Osteocyte (in vitro differentiated cells): Measurements from ENCODE around the gene RPL26. TPM values are rescaled to one million over a fixed set of nuclear protein-coding genes. Genes with fewer than 3 reads are reported as not detected.
A peak's percentile ranks its signal among the peaks of the same experiment; 100 is the strongest.

ENCODE experiments used
- DNase-seq: peaks from one replicate; pipeline ENCODE4 v3.0.0; 2021; ENCODE audit warnings: mixed read lengths; ENCODE audit not compliant: unreplicated experiment; ENCODE audit errors: extremely low spot score
- H3K27ac Mint-ChIP-seq: one replicate; pipeline ENCODE4 v1.8.0; 2021; ENCODE audit warnings: mild to moderate bottlenecking, mixed read lengths; ENCODE audit not compliant: unreplicated experiment
- H3K27me3 Mint-ChIP-seq: one replicate; pipeline ENCODE4 v1.8.0; 2021; ENCODE audit warnings: mixed read lengths; ENCODE audit not compliant: unreplicated experiment
- H3K36me3 Mint-ChIP-seq: one replicate; pipeline ENCODE4 v1.8.0; 2021; ENCODE audit warnings: mixed read lengths; ENCODE audit not compliant: unreplicated experiment
- H3K4me1 Mint-ChIP-seq: one replicate; pipeline ENCODE4 v1.8.0; 2021; ENCODE audit warnings: mixed read lengths; ENCODE audit not compliant: unreplicated experiment
- H3K4me3 Mint-ChIP-seq: one replicate; pipeline ENCODE4 v1.8.0; 2021; ENCODE audit warnings: mild to moderate bottlenecking, moderate library complexity, mixed read lengths; ENCODE audit not compliant: unreplicated experiment
- H3K9me3 Mint-ChIP-seq: one replicate; pipeline ENCODE4 v1.8.0; 2021; ENCODE audit warnings: mixed read lengths; ENCODE audit not compliant: unreplicated experiment
- CTCF ChIP-seq: fragments of 200-600 bp; sonication (generic); IDR thresholded peaks from 2 replicates; pipeline ENCODE4 v1.5.0; 2021; ENCODE audit warnings: antibody characterized with exemption, mild to moderate bottlenecking, moderate library complexity
- long read RNA-seq: library from polyadenylated mRNA; unstranded; transcript quantifications from one replicate; pipeline ENCODE4 v2.0.0, GENCODE V29; 2021
- total RNA-seq: library from RNA; stranded (reverse); gene quantifications from 2 replicates; pipeline ENCODE4 v1.2.1, GENCODE V29; 2021

The RPL26 gene
- 1,600 and 1,654 TPM in 2 replicates for total RNA-seq
- long read RNA-seq, transcript RPL26-214 (4 exons, 528 nt) = major isoform, 610 of 633 reads
- long read RNA-seq, partial matches to known transcripts = 5 of 633 reads
- long read RNA-seq, other reads (novel, unspliced or antisense) = 10 of 633 reads

- H3K27me3 Mint-ChIP-seq = no peaks in the 10 kb centered on the region
- H3K27ac Mint-ChIP-seq = peak within 1 kb of the TSS; percentile 98
- no peaks in the 10 kb centered on the region for H3K9me3 Mint-ChIP-seq
- peaks cover 31% of the 10 kb centered on the region for H3K36me3 Mint-ChIP-seq
- peak; percentile 97 for DNase-seq
- peaks cover 50% of the 10 kb centered on the region for H3K4me1 Mint-ChIP-seq
- peak within 1 kb of the TSS; percentile 99 for H3K4me3 Mint-ChIP-seq
- peak; percentile 98 for TF ChIP-seq CTCF
Observed at GRCh38 chr17:8383143-8383822, at the start of gene RPL26. TSS of gene RPL26 (minus strand) at chr17:8383193. CDS start at chr17:8382310, 883 bp downstream.

GRCh38 chr17:8430966-8431365, 48.0 kb upstream of the RPL26 start:
- no peak for TF ChIP-seq CTCF
- Mint-ChIP-seq H3K36me3 (no peaks in the 10 kb centered on the region), H3K27ac (no peak overlapping the region), H3K27me3 (peaks cover 7% of the 10 kb centered on the region), H3K4me3 (no peak overlapping the region), H3K4me1 (peaks cover 7% of the 10 kb centered on the region), H3K9me3 (no peaks in the 10 kb centered on the region)
- no peak for DNase-seq

GRCh38 chr17:8426802-8427201, 43.8 kb upstream of the RPL26 start:
- Mint-ChIP-seq H3K36me3 (no peaks in the 10 kb centered on the region), H3K4me3 (no peak overlapping the region), H3K27me3 (peaks cover 20% of the 10 kb centered on the region), H3K9me3 (no peaks in the 10 kb centered on the region), H3K4me1 (no peaks in the 10 kb centered on the region), H3K27ac (no peak overlapping the region)
- no peak for DNase-seq
- TF ChIP-seq CTCF = no peak

GRCh38 chr17:8426094-8426720, 43.2 kb upstream of the RPL26 start:
- Mint-ChIP-seq H3K4me1 (no peaks in the 10 kb centered on the region), H3K27me3 (peaks cover 26% of the 10 kb centered on the region), H3K4me3 (no peak overlapping the region), H3K36me3 (no peaks in the 10 kb centered on the region), H3K27ac (no peak overlapping the region), H3K9me3 (no peaks in the 10 kb centered on the region)
- TF ChIP-seq CTCF = no peak
- no peak for DNase-seq

GRCh38 chr17:8421571-8421970, 38.6 kb upstream of the RPL26 start:
- Mint-ChIP-seq H3K9me3 (no peaks in the 10 kb centered on the region), H3K27me3 (peaks cover 66% of the 10 kb centered on the region), H3K27ac (no peak overlapping the region), H3K4me3 (no peak overlapping the region), H3K36me3 (no peaks in the 10 kb centered on the region), H3K4me1 (peaks cover 5% of the 10 kb centered on the region)
- no peak for DNase-seq
- TF ChIP-seq CTCF = no peak
